OCI-LY1 (cell line): Measurements from ENCODE around the gene MEAK7.

Experiments
- H2AFZ ChIP-seq: fragments of 200-600 bp; sonication (generic), shearing (Covaris generic); 2 replicates; pipeline ENCODE4 v1.6.0; 2014; ENCODE audit warnings: antibody characterized with exemption, mild to moderate bottlenecking, low read length
- H3F3A ChIP-seq: fragments of 200-600 bp; sonication (generic), shearing (Covaris generic); 2 replicates; pipeline ENCODE4 v1.6.0; 2014; ENCODE audit warnings: mild to moderate bottlenecking, antibody characterized with exemption, low read length, moderate library complexity; ENCODE audit not compliant: insufficient read depth
- H3K27ac ChIP-seq: fragments of 200-600 bp; sonication (generic); 2 replicates; pipeline ENCODE4 v1.5.1; 2014; ENCODE audit warnings: low read length, mixed run types, mild to moderate bottlenecking, low read depth; ENCODE audit not compliant: poor library complexity, severe bottlenecking
- H3K27me3 ChIP-seq: fragments of 200-600 bp; sonication (generic); 2 replicates; pipeline ENCODE4 v1.6.0; 2014; ENCODE audit warnings: antibody characterized with exemption, mild to moderate bottlenecking, low read length, moderate library complexity; ENCODE audit not compliant: insufficient read depth
- H3K36me3 ChIP-seq: fragments of 200-600 bp; sonication (generic); 2 replicates; pipeline ENCODE4 v1.6.1; 2014; ENCODE audit warnings: mild to moderate bottlenecking, antibody characterized with exemption, low read length, moderate library complexity, mixed read lengths; ENCODE audit not compliant: insufficient read depth
- H3K4me1 ChIP-seq: fragments of 200-600 bp; sonication (generic); 2 replicates; pipeline ENCODE4 v1.5.1; 2014; ENCODE audit warnings: mild to moderate bottlenecking, low read length, moderate library complexity; ENCODE audit not compliant: insufficient read depth, severe bottlenecking
- H3K4me2 ChIP-seq: fragments of 200-600 bp; sonication (generic), shearing (Covaris generic); 2 replicates; pipeline ENCODE4 v1.6.1; 2014; ENCODE audit warnings: low read length
- H3K4me3 ChIP-seq: fragments of 200-600 bp; sonication (generic); 2 replicates; pipeline ENCODE4 v1.5.1; 2014; ENCODE audit warnings: low read length, low read depth, mild to moderate bottlenecking, mixed read lengths; ENCODE audit not compliant: poor library complexity, severe bottlenecking
- H3K79me2 ChIP-seq: fragments of 200-600 bp; shearing (Covaris generic); 2 replicates; pipeline ENCODE4 v1.6.1; 2016; ENCODE audit warnings: mixed run types, low read length, mixed read lengths; ENCODE audit not compliant: insufficient read depth
- H3K9ac ChIP-seq: fragments of 200-600 bp; sonication (generic), shearing (Covaris generic); 2 replicates; pipeline ENCODE4 v1.6.1; 2014; ENCODE audit warnings: mild to moderate bottlenecking, low read length, mixed read lengths
- H3K9me2 ChIP-seq: fragments of 200-600 bp; sonication (generic), shearing (Covaris generic); 2 replicates; pipeline ENCODE4 v1.6.1; 2014; ENCODE audit warnings: low read depth, mild to moderate bottlenecking, low read length, mixed read lengths
- H3K9me3 ChIP-seq: fragments of 200-600 bp; shearing (Covaris generic); 2 replicates; pipeline ENCODE4 v1.6.1; 2014; ENCODE audit warnings: low read length, mixed read lengths
- H4K20me1 ChIP-seq: fragments of 200-600 bp; sonication (generic), shearing (Covaris generic); 2 replicates; pipeline ENCODE4 v1.6.0; 2016; ENCODE audit warnings: mild to moderate bottlenecking, low read length; ENCODE audit not compliant: insufficient read depth
- EZH2 ChIP-seq: fragments of 200-600 bp; sonication (generic), shearing (Covaris generic); IDR thresholded peaks from 2 replicates; pipeline ENCODE4 v1.8.0; 2017; ENCODE audit warnings: borderline replicate concordance, mixed run types, mild to moderate bottlenecking, antibody characterized with exemption, low read length, moderate library complexity, mixed read lengths
- TF ChIP-seq, protein P1 (sequence below): fragments of 200-600 bp; sonication (generic), shearing (Covaris generic); IDR thresholded peaks from 2 replicates; pipeline ENCODE4 v1.5.1; 2017; ENCODE audit warnings: mild to moderate bottlenecking, antibody characterized with exemption, low read length, moderate library complexity, mixed read lengths

The MEAK7 gene

DNA sequence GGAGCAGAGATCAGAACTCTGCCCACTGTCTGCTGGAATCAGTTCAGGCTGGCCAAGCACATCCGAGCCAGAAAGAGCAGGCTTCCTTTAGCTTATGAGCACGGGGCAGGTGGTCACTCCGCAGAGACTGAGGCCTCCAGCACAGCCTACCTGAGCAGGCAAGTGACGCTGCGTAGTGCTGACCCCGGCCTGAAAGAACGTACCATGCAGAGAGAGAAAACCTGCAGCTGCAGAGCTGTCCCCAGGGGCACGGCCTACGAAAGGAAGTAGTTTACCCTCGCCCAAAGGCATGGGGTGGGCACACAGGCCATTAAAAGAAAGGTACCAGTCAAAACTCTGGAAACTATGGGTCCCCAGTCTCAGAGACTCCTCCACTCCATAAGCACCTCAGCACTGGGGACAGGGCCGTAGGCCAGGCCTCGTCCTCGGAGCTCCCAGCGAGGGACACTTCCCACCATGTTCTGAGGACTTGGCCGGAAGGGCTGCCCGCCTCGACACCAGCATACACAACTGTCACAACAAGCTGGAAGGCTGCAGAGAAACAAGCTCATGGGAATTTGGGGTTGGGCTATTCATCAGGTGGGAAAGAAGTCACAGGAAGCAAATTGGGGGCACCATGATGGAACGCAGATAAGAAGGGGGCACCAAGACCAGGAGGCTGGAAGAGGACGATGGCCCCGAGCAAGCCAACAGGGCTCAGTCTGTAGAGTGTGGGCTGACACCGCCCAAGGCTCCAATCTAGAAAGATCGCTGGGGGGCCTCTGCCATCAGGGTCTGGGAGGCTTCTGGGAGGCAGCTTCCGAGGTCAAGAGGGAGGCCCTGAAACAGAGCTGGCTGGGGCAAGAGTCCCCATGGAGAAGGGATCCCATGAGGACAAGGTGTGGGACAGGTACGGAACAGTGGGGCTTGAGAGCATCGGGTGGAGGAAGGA, 21.2 kb downstream of the MEAK7 start:
- Histone ChIP-seq H4K20me1 (no peaks in the 10 kb centered on the region), H3K9me3 (no peaks in the 10 kb centered on the region), H3K27ac (no peak overlapping the region), H2AFZ (no peak overlapping the region), H3K36me3 (0 out of 2 replicates have a peak, but pooled peaks cover 4% of the 10 kb centered on the region), H3K79me2 (no peaks in the 10 kb centered on the region), H3K9ac (no peak overlapping the region), H3F3A (no peaks in the 10 kb centered on the region), H3K4me1 (no peaks in the 10 kb centered on the region), H3K27me3 (no peaks in the 10 kb centered on the region), H3K4me2 (no peak overlapping the region), H3K4me3 (no peak overlapping the region), H3K9me2 (no peaks in the 10 kb centered on the region)
- TF ChIP-seq, protein P1, sequence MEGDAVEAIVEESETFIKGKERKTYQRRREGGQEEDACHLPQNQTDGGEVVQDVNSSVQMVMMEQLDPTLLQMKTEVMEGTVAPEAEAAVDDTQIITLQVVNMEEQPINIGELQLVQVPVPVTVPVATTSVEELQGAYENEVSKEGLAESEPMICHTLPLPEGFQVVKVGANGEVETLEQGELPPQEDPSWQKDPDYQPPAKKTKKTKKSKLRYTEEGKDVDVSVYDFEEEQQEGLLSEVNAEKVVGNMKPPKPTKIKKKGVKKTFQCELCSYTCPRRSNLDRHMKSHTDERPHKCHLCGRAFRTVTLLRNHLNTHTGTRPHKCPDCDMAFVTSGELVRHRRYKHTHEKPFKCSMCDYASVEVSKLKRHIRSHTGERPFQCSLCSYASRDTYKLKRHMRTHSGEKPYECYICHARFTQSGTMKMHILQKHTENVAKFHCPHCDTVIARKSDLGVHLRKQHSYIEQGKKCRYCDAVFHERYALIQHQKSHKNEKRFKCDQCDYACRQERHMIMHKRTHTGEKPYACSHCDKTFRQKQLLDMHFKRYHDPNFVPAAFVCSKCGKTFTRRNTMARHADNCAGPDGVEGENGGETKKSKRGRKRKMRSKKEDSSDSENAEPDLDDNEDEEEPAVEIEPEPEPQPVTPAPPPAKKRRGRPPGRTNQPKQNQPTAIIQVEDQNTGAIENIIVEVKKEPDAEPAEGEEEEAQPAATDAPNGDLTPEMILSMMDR = no peak
- no peak for TF ChIP-seq EZH2

DNA sequence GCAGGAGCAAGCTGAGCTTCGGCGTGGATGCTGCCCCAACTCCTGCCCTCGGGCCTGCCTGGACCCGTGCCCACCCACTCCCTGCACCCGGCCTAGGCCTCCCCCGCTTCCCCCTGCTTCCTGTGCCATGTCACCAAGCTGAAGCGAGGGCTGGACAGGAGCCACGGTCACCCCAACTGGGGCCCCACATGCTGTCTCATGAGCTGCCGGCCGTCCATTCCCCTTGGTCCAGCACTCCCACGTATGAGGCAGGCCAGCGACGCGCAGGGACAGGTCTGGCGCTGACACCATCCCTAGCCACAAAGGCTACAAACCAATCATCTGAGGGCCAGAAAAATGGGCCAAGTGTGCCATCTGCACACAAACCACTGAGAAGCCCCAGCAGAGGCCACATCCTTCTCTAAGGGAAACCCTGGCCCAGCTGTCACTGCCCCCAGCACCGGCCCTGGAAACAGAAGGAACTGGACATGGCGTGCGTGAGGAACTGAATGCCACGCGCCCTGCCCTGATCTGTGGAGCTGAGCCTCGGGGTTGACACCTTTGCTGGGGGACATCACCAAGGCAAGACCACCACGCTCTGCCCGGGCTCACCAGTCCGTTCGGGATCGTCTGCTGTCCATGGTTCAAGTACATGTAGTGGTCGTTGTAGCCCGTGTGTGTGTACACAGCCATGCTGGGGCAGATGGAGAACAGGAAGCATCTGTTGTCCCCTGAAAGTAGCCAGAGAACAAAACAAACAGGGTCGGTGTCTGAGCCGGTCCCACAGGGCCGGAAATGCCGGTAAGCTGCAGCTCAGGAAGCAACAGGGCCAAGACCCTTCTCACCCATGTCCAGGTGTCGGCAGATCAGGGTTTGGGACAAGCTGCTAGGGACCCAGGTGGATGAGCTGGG, 22.2 kb downstream of the MEAK7 start:
- no peak overlapping the region for H3K27ac ChIP-seq
- no peaks in the 10 kb centered on the region for H3K9me2 ChIP-seq
- no peaks in the 10 kb centered on the region for H3K9me3 ChIP-seq
- H3K4me1 ChIP-seq = no peaks in the 10 kb centered on the region
- H3F3A ChIP-seq = no peaks in the 10 kb centered on the region
- no peaks in the 10 kb centered on the region for H3K27me3 ChIP-seq
- H2AFZ ChIP-seq = no peak overlapping the region
- H3K36me3 ChIP-seq = no peaks in the 10 kb centered on the region
- no peak overlapping the region for H3K4me3 ChIP-seq
- no peak overlapping the region for H3K4me2 ChIP-seq
- TF ChIP-seq EZH2 = no peak
- TF ChIP-seq, protein P1 = no peak
- no peak overlapping the region for H3K9ac ChIP-seq
- H4K20me1 ChIP-seq = no peaks in the 10 kb centered on the region
- H3K79me2 ChIP-seq = no peaks in the 10 kb centered on the region

DNA sequence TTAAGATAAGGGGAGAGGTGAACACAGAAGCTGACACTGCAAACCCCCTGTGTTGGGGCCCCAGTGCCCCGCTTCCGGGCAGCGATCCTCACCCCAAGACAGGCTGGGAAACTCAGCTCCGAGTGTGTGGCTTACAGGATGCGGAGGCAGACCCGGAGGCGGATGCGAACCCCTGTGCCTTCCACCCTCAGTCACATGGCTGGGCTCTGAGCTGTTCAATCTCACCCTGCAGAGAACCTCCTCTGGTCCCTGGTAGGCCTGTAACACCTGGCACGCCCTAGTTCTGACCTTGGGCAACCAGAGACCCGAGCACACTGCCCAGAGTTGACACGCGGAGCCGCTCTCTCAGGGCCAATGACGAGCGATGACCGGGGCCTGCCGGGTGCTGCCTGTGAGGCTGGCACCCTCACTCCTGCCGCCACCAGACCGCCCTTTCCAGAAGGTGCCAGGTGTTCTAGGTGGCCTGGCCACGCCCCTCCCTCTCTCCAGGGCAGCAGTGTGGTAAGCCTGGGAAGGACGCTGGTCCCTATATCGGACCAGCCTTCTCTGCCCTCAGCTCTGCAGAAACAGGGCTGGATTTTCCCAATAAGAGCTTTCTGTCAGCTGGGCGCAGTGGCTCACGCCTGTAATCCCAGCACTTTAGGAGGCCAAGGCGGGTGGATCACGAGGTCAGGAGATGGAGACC, 23.3 kb downstream of the MEAK7 start:
- TF ChIP-seq, protein P1 = no peak
- no peak for TF ChIP-seq EZH2
- Histone ChIP-seq H4K20me1 (no peaks in the 10 kb centered on the region), H2AFZ (no peak overlapping the region), H3K27ac (no peak overlapping the region), H3K9me3 (no peaks in the 10 kb centered on the region), H3K4me3 (no peak overlapping the region), H3K4me2 (no peak overlapping the region), H3K27me3 (no peaks in the 10 kb centered on the region), H3K4me1 (no peaks in the 10 kb centered on the region), H3K79me2 (no peaks in the 10 kb centered on the region), H3F3A (no peaks in the 10 kb centered on the region), H3K9me2 (no peaks in the 10 kb centered on the region), H3K36me3 (no peaks in the 10 kb centered on the region), H3K9ac (no peak overlapping the region)
